H9 (cell line): ENCODE results near the gene SERPINB11. TPM values are rescaled to one million over a fixed set of nuclear protein-coding genes. Genes with fewer than 3 reads are reported as not detected.

Experiments used
- DNase-seq: peaks from one replicate; pipeline ENCODE4 v3.0.0-alpha.2; 2017
- H2AFZ ChIP-seq: one replicate; pipeline ENCODE4 v1.6.1; 2013; ENCODE audit warnings: mild to moderate bottlenecking, low read length, control low read depth, moderate library complexity
- H2AK5ac ChIP-seq: 2 replicates; pipeline ENCODE4 v1.6.1; 2013; ENCODE audit warnings: low read length, control low read depth, mixed read lengths; ENCODE audit not compliant: insufficient read length
- H2BK120ac ChIP-seq: one replicate; pipeline ENCODE4 v1.6.1; 2013; ENCODE audit warnings: low read depth, mild to moderate bottlenecking, low read length, control low read depth, inconsistent platforms; ENCODE audit not compliant: poor library complexity, severe bottlenecking
- H2BK12ac ChIP-seq: 2 replicates; pipeline ENCODE4 v1.6.1; 2013; ENCODE audit warnings: low read length, control low read depth, mixed read lengths, low read depth; ENCODE audit not compliant: insufficient read length
- H2BK15ac ChIP-seq: 2 replicates; pipeline ENCODE4 v1.6.1; 2013; ENCODE audit warnings: low read depth, low read length, control low read depth
- H2BK20ac ChIP-seq: one replicate; pipeline ENCODE4 v1.6.1; 2013; ENCODE audit warnings: low read depth, mild to moderate bottlenecking, low read length, control low read depth, inconsistent platforms; ENCODE audit not compliant: poor library complexity, severe bottlenecking
- H2BK5ac ChIP-seq: 2 replicates; pipeline ENCODE4 v1.6.1; 2013; ENCODE audit warnings: low read length, control low read depth, mixed read lengths; ENCODE audit not compliant: insufficient read length
- H3K14ac ChIP-seq: 2 replicates; pipeline ENCODE4 v1.6.1; 2013; ENCODE audit warnings: low read length, control low read depth; ENCODE audit not compliant: insufficient read depth
- H3K18ac ChIP-seq: 2 replicates; pipeline ENCODE4 v1.6.1; 2013; ENCODE audit warnings: low read depth, mild to moderate bottlenecking, mixed read lengths, low read length, control low read depth; ENCODE audit not compliant: insufficient read length
- H3K23ac ChIP-seq: 2 replicates; pipeline ENCODE4 v1.6.1; 2013; ENCODE audit warnings: low read length, control low read depth, mixed read lengths, low read depth; ENCODE audit not compliant: insufficient read length
- H3K23me2 ChIP-seq: 2 replicates; pipeline ENCODE4 v1.6.1; 2013; ENCODE audit warnings: low read depth, mild to moderate bottlenecking, mixed read lengths, low read length, control low read depth; ENCODE audit not compliant: insufficient read length, poor library complexity, severe bottlenecking
- H3K27ac ChIP-seq: 2 replicates; pipeline ENCODE4 v1.5.1; 2013; ENCODE audit warnings: low read length, control low read depth, mixed read lengths, low read depth; ENCODE audit not compliant: insufficient read length
- H3K27me3 ChIP-seq: 2 replicates; pipeline ENCODE4 v1.6.1; 2013; ENCODE audit warnings: low read length, control low read depth, inconsistent platforms; ENCODE audit not compliant: insufficient read depth
- H3K4ac ChIP-seq: 2 replicates; pipeline ENCODE4 v1.6.1; 2013; ENCODE audit warnings: low read depth, mild to moderate bottlenecking, control low read depth, inconsistent platforms, low read length, moderate library complexity
- H3K4me1 ChIP-seq: 2 replicates; pipeline ENCODE4 v1.6.1; 2013; ENCODE audit warnings: low read length, control low read depth, inconsistent platforms; ENCODE audit not compliant: insufficient read depth
- H3K4me2 ChIP-seq: 2 replicates; pipeline ENCODE4 v1.6.1; 2013; ENCODE audit warnings: low read length, control low read depth, mixed read lengths; ENCODE audit not compliant: insufficient read length, insufficient read depth
- H3K56ac ChIP-seq: 2 replicates; pipeline ENCODE4 v1.6.1; 2013; ENCODE audit warnings: low read depth, mild to moderate bottlenecking, mixed read lengths, low read length, control low read depth; ENCODE audit not compliant: insufficient read length
- H3K79me1 ChIP-seq: 2 replicates; pipeline ENCODE4 v1.6.1; 2013; ENCODE audit warnings: low read depth, mild to moderate bottlenecking, moderate library complexity, low read length, control low read depth, inconsistent platforms; ENCODE audit not compliant: insufficient read depth, poor library complexity, severe bottlenecking
- H3K79me2 ChIP-seq: 2 replicates; pipeline ENCODE4 v1.6.1; 2013; ENCODE audit warnings: low read length, control low read depth, inconsistent platforms; ENCODE audit not compliant: insufficient read depth
- H3K9ac ChIP-seq: 2 replicates; pipeline ENCODE4 v1.6.1; 2013; ENCODE audit warnings: low read length, control low read depth, mixed read lengths; ENCODE audit not compliant: insufficient read length; ENCODE audit errors: extremely low read depth
- H3K9me3 ChIP-seq: one replicate; pipeline ENCODE4 v1.6.1; 2013; ENCODE audit warnings: low read depth, low read length, inconsistent platforms; ENCODE audit not compliant: control insufficient read depth
- H3T11ph ChIP-seq: one replicate; pipeline ENCODE4 v1.6.1; 2013; ENCODE audit warnings: mild to moderate bottlenecking, low read length, control low read depth, inconsistent platforms
- H4K20me1 ChIP-seq: one replicate; pipeline ENCODE4 v1.6.1; 2013; ENCODE audit not compliant: control insufficient read depth, insufficient read length, insufficient read depth
- H4K5ac ChIP-seq: 2 replicates; pipeline ENCODE4 v1.6.1; 2013; ENCODE audit warnings: low read depth, mild to moderate bottlenecking, mixed read lengths, low read length, control low read depth; ENCODE audit not compliant: insufficient read length
- H4K8ac ChIP-seq: replicated peaks from 2 replicates; pipeline ENCODE4 v1.6.1; 2013; ENCODE audit warnings: low read length, control low read depth, mixed read lengths, low read depth; ENCODE audit not compliant: insufficient read length
- H4K91ac ChIP-seq: 2 replicates; pipeline ENCODE4 v1.6.1; 2013; ENCODE audit warnings: low read depth, mild to moderate bottlenecking, moderate library complexity, mixed read lengths, low read length, control low read depth; ENCODE audit not compliant: insufficient read length
- H3K27ac Mint-ChIP-seq, 3 experiments: 2 replicates in 2 of 3; 3 replicates in 1 of 3; pipeline ENCODE4 v1.8.0; 2020 to 2021; ENCODE audit warnings: mixed read lengths in 3 of 3, mild to moderate bottlenecking in 1 of 3, moderate library complexity in 1 of 3
- H3K27me3 Mint-ChIP-seq: 2 replicates; pipeline ENCODE4 v1.8.0; 2021; ENCODE audit warnings: low read depth, mild to moderate bottlenecking, moderate library complexity, mixed read lengths
- H3K36me3 Mint-ChIP-seq, 3 experiments: 2 replicates in 2 of 3; 3 replicates in 1 of 3; pipeline ENCODE4 v1.8.0; 2020 to 2021; ENCODE audit warnings: low read depth in 3 of 3, mixed read lengths in 3 of 3; ENCODE audit not compliant: insufficient read depth in 1 of 3
- H3K4me1 Mint-ChIP-seq, 2 experiments: 2 replicates each; pipeline ENCODE4 v1.8.0; 2020; ENCODE audit warnings: mixed read lengths in 2 of 2
- H3K4me3 Mint-ChIP-seq, 2 experiments: 2 replicates in 1 of 2; 3 replicates in 1 of 2; pipeline ENCODE4 v1.8.0; 2020 to 2021; ENCODE audit warnings: mild to moderate bottlenecking in 2 of 2, mixed read lengths in 2 of 2, moderate library complexity in 1 of 2
- H3K9me3 Mint-ChIP-seq, 2 experiments: 2 replicates in 1 of 2; 3 replicates in 1 of 2; pipeline ENCODE4 v1.8.0; 2020; ENCODE audit warnings: mild to moderate bottlenecking in 2 of 2, mixed read lengths in 2 of 2, moderate library complexity in 1 of 2
- CTCF ChIP-seq: fragments of 200-600 bp; sonication (generic); conservative IDR thresholded peaks from 3 replicates; pipeline ENCODE4 v1.8.0; 2021; ENCODE audit warnings: antibody characterized with exemption, mild to moderate bottlenecking
- WGBS: extraction: QIAGEN DNeasy Blood & Tissue Kit; methylation state at CpG from one replicate; pipeline ENCODE4 v1.1.7; 2013; ENCODE audit warnings: missing lambda C conversion rate, low lambda C conversion rate, mixed read lengths; ENCODE audit not compliant: insufficient read length; ENCODE audit errors: extremely low coverage; 5-methylcytosine and 5-hydroxymethylcytosine counted together
- total RNA-seq: library from RNA; stranded (reverse); gene quantifications from 2 replicates; pipeline ENCODE4 v1.2.1, GENCODE V29; 2021

SERPINB11 gene
- total RNA-seq, 1 experiment from 2014 or later = not detected

- no peak overlapping the region for H3K18ac ChIP-seq
- H3K4me1 ChIP-seq = no peaks in the 10 kb centered on the region
- no CpG with 5 or more reads among the region's 1 CpG for WGBS
- H3T11ph ChIP-seq = no peak overlapping the region
- DNase-seq = no peak
- H3K79me1 ChIP-seq = no peaks in the 10 kb centered on the region
- H2AFZ ChIP-seq = no peak overlapping the region
- H3K9me3 Mint-ChIP-seq = peaks cover 0 to 2% of the 10 kb centered on the region in 2 experiments; a peak in 1 of 5 replicates
- peaks cover 0 to 4% of the 10 kb centered on the region in 2 experiments; a peak in 1 of 4 replicates for H3K4me1 Mint-ChIP-seq
- no peak overlapping the region for H4K91ac ChIP-seq
- H3K4me2 ChIP-seq = no peak overlapping the region
- no peak overlapping the region for H3K4ac ChIP-seq
- no peak overlapping the region for H3K27ac Mint-ChIP-seq
- no peak overlapping the region for H3K27ac ChIP-seq
- no peak overlapping the region for H2BK15ac ChIP-seq
- no peak overlapping the region for H2BK120ac ChIP-seq
- no peak overlapping the region for H2AK5ac ChIP-seq
- no peaks in the 10 kb centered on the region for H3K9me3 ChIP-seq
- no peak overlapping the region for H3K4me3 Mint-ChIP-seq
- H3K36me3 Mint-ChIP-seq = no peaks in the 10 kb centered on the region
- no peak overlapping the region for H2BK5ac ChIP-seq
- H2BK20ac ChIP-seq = no peak overlapping the region
- H3K56ac ChIP-seq = no peak overlapping the region
- H3K23me2 ChIP-seq = no peaks in the 10 kb centered on the region
- H3K23ac ChIP-seq = no peak overlapping the region
- no peaks in the 10 kb centered on the region for H4K20me1 ChIP-seq
- no peak overlapping the region for H3K14ac ChIP-seq
- H4K5ac ChIP-seq = no peak overlapping the region
- no peak overlapping the region for H4K8ac ChIP-seq
- H3K79me2 ChIP-seq = no peaks in the 10 kb centered on the region
- no peak overlapping the region for H3K9ac ChIP-seq
- H3K27me3 ChIP-seq = no peaks in the 10 kb centered on the region
- no peak overlapping the region for H2BK12ac ChIP-seq
- no peak for TF ChIP-seq CTCF
- H3K27me3 Mint-ChIP-seq = peaks cover 1% of the 10 kb centered on the region
These were observed 46.7 kb downstream of the SERPINB11 start for GRCh38 chr18:63749489-63749888.
